ENCODE results near the gene LPP.

DNA sequence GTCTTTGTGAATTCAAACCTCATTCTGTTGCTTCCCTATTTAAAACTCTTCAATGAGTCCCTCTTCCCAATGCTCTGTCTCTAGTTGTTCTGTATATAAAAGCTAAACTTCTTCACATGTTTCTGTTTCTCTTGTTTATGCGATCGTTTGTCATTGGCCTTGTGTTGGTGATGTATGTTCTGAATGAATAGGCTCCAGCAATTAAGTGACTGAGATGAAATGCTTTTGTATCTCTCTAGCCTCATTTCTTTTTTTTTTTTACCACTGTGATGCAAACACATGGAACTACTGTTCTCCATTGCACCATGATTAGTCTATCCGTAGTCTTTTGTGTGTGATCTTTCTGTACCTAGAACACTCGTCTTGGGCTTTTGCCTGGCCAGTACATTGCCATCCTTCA, 637.4 kb downstream of the LPP start:
- TF ChIP-seq RFX5 (IDR thresholded peaks at IDR 0.05; ENCODE audit: low read depth, low read length) (no peak), CHD1 (IDR thresholded peaks at IDR 0.05; ENCODE audit: low read depth, low read length) (no peak), MAFK (IDR thresholded peaks at IDR 0.05; ENCODE audit: low read depth, low read length) (no peak), RAD21 (IDR thresholded peaks at IDR 0.05; ENCODE audit: low read length) (no peak), FOS (IDR thresholded peaks at IDR 0.05; ENCODE audit: low read depth, low read length) (no peak)
- TF ChIP-seq, protein P1, sequence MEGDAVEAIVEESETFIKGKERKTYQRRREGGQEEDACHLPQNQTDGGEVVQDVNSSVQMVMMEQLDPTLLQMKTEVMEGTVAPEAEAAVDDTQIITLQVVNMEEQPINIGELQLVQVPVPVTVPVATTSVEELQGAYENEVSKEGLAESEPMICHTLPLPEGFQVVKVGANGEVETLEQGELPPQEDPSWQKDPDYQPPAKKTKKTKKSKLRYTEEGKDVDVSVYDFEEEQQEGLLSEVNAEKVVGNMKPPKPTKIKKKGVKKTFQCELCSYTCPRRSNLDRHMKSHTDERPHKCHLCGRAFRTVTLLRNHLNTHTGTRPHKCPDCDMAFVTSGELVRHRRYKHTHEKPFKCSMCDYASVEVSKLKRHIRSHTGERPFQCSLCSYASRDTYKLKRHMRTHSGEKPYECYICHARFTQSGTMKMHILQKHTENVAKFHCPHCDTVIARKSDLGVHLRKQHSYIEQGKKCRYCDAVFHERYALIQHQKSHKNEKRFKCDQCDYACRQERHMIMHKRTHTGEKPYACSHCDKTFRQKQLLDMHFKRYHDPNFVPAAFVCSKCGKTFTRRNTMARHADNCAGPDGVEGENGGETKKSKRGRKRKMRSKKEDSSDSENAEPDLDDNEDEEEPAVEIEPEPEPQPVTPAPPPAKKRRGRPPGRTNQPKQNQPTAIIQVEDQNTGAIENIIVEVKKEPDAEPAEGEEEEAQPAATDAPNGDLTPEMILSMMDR (conservative IDR thresholded peaks at IDR 0.05; ENCODE audit: low read depth, low read length): no peak
